K562 (cell line): ENCODE data around the gene USP2. TPM values are rescaled to one million over a fixed set of nuclear protein-coding genes. Genes with fewer than 3 reads are reported as not detected.

Source experiments
- ADNP ChIP-seq: fragments of 200-800 bp; sonication (Bioruptor generic); IDR thresholded peaks from 2 replicates; pipeline ENCODE4 v1.6.1; 2016; ENCODE audit warnings: missing genetic modification characterization, missing compliant biosample characterization
- BRCA1 ChIP-seq, 2 experiments: fragments of 450-650 bp in 1 of 2; sonication (generic) in 1 of 2; formaldehyde crosslinking in 1 of 2; IDR thresholded peaks; 2 replicates each; pipeline versions ENCODE4 v1.5.0 to v1.6.1; 2017 to 2020; ENCODE audit warnings: mild to moderate bottlenecking in 1 of 2, missing genetic modification reagents in 1 of 2
- TOE1 ChIP-seq, 2 experiments: fragments of 450-650 bp in 1 of 2; sonication (generic) in 1 of 2; formaldehyde crosslinking in 1 of 2; IDR thresholded peaks; 2 replicates each; pipeline versions ENCODE4 v1.7.1 to v1.8.0; 2016 to 2022; ENCODE audit warnings: borderline replicate concordance in 2 of 2, mild to moderate bottlenecking in 2 of 2, antibody characterized with exemption in 1 of 2, inconsistent platforms in 1 of 2, low read depth in 1 of 2, missing genetic modification reagents in 1 of 2, moderate library complexity in 1 of 2
- ZFP1 ChIP-seq: fragments of 450-650 bp; formaldehyde crosslinking; IDR thresholded peaks from 2 replicates; pipeline ENCODE4 v1.4.0; 2020; ENCODE audit warnings: mild to moderate bottlenecking, mixed read lengths
- ZNF124 ChIP-seq: sonication (generic); formaldehyde crosslinking; IDR thresholded peaks from 2 replicates; pipeline ENCODE4 v1.8.1; 2022; ENCODE audit warnings: missing genetic modification reagents
- ZNF589 ChIP-seq: fragments of 200-800 bp; sonication (Bioruptor generic); IDR thresholded peaks from 2 replicates; pipeline ENCODE4 v1.6.1; 2016; ENCODE audit warnings: low read depth, missing genetic modification characterization, missing compliant biosample characterization
- polyA plus RNA-seq, 8 experiments: library from polyadenylated mRNA; depleted of rRNA in 4 of 8; stranded (reverse) in 5 of 8; unstranded in 3 of 8; fragments of >200 nt; fragmentation: Nextera tagmentation in 2 of 8; fragmentation: Illumina TruSeq in 1 of 8; extraction: Ambion mirVana in 2 of 8; extraction: Trizol in 1 of 8; gene quantifications; 2 replicates each; pipeline versions ENCODE4 v1.2.1 to v1.2.3, GENCODE V29; 2011 to 2014; ENCODE audit warnings: inconsistent platforms in 1 of 8, missing spikeins in 1 of 8
- total RNA-seq, 7 experiments: library from RNA; depleted of rRNA in 6 of 7; stranded (reverse); fragments of >200 nt in 6 of 7; fragmentation: Illumina TruSeq in 2 of 7; extraction: Trizol in 2 of 7; gene quantifications; 2 replicates each; pipeline versions ENCODE4 v1.2.1 to v1.2.3, GENCODE V29; 2011 to 2021; ENCODE audit warnings: low replicate concordance in 1 of 7
- TF ChIP-seq, protein P1 (sequence below), 3 experiments: fragments of 200-800 bp in 1 of 3; fragments of 250-450 bp in 1 of 3; fragments of 450-650 bp in 1 of 3; sonication (Bioruptor Pico) in 1 of 3; sonication (Bioruptor generic) in 1 of 3; formaldehyde crosslinking in 1 of 3; IDR thresholded peaks; 2 replicates each; pipeline versions ENCODE4 v1.6.1 to v1.8.0; 2016 to 2022; ENCODE audit warnings: mild to moderate bottlenecking in 2 of 3, missing genetic modification characterization in 2 of 3, missing compliant biosample characterization in 1 of 3, moderate library complexity in 1 of 3
- TF ChIP-seq, protein P2 (sequence below): fragments of 250-450 bp; sonication (Bioruptor Pico); IDR thresholded peaks from 2 replicates; pipeline ENCODE4 v1.9.0; 2021; ENCODE audit warnings: mild to moderate bottlenecking, inconsistent platforms
- TF ChIP-seq, protein P3 (sequence below): IDR thresholded peaks from 3 replicates; pipeline ENCODE4 v1.6.1; 2011; ENCODE audit warnings: borderline replicate concordance, mild to moderate bottlenecking, moderate library complexity; ENCODE audit not compliant: insufficient read length; ENCODE audit errors: extremely low read depth
- TF ChIP-seq, protein P4 (sequence below): fragments of 200-800 bp; sonication (Bioruptor generic); IDR thresholded peaks from 2 replicates; pipeline ENCODE4 v1.6.1; 2016; ENCODE audit warnings: missing genetic modification characterization, missing compliant biosample characterization

The USP2 gene
- total and polyA plus RNA-seq, 9 of the 15 experiments (the other 6 are each of a cell fraction or from before 2014, with no cell fraction given): 2.8 to 16.9 (median 3.9) TPM

DNA sequence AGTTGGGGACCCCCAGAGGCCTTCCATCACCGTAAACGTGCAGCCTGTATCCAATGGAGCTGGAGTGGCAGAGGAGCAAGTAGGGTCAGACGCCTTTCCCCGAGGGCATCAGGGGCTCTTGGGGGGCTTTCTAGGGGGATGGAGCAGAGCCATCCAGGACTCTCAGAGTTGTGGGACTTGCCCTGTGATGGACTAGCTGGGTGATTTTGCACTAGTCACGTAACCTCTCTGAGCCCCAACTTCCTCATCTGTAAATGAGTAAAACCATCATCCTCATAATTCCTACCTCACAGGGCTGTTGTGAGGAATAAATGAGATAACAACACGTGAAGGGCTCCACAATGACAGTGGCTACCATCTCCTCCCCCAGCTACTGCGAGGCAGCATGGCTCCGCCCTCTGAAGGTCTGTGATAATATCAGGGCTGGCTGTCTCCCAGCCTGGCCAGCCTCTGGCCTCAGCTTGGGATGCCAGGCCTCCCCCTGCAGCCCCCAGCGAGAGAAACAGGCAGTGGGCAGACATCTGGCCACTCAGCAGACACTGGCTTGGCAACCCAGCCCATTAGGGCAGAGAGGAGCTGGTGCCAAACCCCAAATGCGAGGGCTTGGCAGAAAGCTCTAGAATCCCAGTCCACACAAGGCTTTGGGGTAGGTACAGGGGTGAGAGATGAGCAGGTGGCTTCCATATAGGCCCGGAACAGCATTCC, 6.7 kb downstream of the USP2 start (continued):
- no peak for TF ChIP-seq TOE1 (IDR thresholded peaks at IDR 0.05; ENCODE audit: borderline replicate concordance)
- no peak for TF ChIP-seq TOE1 (CRISPR knock-in tag; IDR thresholded peaks at IDR 0.05; ENCODE audit: borderline replicate concordance, low read depth)
- TF ChIP-seq, protein P1, sequence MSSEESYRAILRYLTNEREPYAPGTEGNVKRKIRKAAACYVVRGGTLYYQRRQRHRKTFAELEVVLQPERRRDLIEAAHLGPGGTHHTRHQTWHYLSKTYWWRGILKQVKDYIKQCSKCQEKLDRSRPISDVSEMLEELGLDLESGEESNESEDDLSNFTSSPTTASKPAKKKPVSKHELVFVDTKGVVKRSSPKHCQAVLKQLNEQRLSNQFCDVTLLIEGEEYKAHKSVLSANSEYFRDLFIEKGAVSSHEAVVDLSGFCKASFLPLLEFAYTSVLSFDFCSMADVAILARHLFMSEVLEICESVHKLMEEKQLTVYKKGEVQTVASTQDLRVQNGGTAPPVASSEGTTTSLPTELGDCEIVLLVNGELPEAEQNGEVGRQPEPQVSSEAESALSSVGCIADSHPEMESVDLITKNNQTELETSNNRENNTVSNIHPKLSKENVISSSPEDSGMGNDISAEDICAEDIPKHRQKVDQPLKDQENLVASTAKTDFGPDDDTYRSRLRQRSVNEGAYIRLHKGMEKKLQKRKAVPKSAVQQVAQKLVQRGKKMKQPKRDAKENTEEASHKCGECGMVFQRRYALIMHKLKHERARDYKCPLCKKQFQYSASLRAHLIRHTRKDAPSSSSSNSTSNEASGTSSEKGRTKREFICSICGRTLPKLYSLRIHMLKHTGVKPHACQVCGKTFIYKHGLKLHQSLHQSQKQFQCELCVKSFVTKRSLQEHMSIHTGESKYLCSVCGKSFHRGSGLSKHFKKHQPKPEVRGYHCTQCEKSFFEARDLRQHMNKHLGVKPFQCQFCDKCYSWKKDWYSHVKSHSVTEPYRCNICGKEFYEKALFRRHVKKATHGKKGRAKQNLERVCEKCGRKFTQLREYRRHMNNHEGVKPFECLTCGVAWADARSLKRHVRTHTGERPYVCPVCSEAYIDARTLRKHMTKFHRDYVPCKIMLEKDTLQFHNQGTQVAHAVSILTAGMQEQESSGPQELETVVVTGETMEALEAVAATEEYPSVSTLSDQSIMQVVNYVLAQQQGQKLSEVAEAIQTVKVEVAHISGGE (CRISPR knock-in tag; IDR thresholded peaks at IDR 0.05): no peak
- TF ChIP-seq BRCA1 (IDR thresholded peaks at IDR 0.05): no peak
- TF ChIP-seq BRCA1 (CRISPR knock-in tag; IDR thresholded peaks at IDR 0.05): no peak
- TF ChIP-seq, protein P2, sequence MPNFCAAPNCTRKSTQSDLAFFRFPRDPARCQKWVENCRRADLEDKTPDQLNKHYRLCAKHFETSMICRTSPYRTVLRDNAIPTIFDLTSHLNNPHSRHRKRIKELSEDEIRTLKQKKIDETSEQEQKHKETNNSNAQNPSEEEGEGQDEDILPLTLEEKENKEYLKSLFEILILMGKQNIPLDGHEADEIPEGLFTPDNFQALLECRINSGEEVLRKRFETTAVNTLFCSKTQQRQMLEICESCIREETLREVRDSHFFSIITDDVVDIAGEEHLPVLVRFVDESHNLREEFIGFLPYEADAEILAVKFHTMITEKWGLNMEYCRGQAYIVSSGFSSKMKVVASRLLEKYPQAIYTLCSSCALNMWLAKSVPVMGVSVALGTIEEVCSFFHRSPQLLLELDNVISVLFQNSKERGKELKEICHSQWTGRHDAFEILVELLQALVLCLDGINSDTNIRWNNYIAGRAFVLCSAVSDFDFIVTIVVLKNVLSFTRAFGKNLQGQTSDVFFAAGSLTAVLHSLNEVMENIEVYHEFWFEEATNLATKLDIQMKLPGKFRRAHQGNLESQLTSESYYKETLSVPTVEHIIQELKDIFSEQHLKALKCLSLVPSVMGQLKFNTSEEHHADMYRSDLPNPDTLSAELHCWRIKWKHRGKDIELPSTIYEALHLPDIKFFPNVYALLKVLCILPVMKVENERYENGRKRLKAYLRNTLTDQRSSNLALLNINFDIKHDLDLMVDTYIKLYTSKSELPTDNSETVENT (CRISPR knock-in tag): no peak
- no peak for TF ChIP-seq ZFP1 (CRISPR knock-in tag)
- no peak for TF ChIP-seq ZNF124 (CRISPR knock-in tag)
- no peak for TF ChIP-seq ADNP
- TF ChIP-seq, protein P3, sequence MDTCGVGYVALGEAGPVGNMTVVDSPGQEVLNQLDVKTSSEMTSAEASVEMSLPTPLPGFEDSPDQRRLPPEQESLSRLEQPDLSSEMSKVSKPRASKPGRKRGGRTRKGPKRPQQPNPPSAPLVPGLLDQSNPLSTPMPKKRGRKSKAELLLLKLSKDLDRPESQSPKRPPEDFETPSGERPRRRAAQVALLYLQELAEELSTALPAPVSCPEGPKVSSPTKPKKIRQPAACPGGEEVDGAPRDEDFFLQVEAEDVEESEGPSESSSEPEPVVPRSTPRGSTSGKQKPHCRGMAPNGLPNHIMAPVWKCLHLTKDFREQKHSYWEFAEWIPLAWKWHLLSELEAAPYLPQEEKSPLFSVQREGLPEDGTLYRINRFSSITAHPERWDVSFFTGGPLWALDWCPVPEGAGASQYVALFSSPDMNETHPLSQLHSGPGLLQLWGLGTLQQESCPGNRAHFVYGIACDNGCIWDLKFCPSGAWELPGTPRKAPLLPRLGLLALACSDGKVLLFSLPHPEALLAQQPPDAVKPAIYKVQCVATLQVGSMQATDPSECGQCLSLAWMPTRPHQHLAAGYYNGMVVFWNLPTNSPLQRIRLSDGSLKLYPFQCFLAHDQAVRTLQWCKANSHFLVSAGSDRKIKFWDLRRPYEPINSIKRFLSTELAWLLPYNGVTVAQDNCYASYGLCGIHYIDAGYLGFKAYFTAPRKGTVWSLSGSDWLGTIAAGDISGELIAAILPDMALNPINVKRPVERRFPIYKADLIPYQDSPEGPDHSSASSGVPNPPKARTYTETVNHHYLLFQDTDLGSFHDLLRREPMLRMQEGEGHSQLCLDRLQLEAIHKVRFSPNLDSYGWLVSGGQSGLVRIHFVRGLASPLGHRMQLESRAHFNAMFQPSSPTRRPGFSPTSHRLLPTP: no peak
- no peak for TF ChIP-seq ZNF589 (CRISPR knock-in tag)
- TF ChIP-seq, protein P4, sequence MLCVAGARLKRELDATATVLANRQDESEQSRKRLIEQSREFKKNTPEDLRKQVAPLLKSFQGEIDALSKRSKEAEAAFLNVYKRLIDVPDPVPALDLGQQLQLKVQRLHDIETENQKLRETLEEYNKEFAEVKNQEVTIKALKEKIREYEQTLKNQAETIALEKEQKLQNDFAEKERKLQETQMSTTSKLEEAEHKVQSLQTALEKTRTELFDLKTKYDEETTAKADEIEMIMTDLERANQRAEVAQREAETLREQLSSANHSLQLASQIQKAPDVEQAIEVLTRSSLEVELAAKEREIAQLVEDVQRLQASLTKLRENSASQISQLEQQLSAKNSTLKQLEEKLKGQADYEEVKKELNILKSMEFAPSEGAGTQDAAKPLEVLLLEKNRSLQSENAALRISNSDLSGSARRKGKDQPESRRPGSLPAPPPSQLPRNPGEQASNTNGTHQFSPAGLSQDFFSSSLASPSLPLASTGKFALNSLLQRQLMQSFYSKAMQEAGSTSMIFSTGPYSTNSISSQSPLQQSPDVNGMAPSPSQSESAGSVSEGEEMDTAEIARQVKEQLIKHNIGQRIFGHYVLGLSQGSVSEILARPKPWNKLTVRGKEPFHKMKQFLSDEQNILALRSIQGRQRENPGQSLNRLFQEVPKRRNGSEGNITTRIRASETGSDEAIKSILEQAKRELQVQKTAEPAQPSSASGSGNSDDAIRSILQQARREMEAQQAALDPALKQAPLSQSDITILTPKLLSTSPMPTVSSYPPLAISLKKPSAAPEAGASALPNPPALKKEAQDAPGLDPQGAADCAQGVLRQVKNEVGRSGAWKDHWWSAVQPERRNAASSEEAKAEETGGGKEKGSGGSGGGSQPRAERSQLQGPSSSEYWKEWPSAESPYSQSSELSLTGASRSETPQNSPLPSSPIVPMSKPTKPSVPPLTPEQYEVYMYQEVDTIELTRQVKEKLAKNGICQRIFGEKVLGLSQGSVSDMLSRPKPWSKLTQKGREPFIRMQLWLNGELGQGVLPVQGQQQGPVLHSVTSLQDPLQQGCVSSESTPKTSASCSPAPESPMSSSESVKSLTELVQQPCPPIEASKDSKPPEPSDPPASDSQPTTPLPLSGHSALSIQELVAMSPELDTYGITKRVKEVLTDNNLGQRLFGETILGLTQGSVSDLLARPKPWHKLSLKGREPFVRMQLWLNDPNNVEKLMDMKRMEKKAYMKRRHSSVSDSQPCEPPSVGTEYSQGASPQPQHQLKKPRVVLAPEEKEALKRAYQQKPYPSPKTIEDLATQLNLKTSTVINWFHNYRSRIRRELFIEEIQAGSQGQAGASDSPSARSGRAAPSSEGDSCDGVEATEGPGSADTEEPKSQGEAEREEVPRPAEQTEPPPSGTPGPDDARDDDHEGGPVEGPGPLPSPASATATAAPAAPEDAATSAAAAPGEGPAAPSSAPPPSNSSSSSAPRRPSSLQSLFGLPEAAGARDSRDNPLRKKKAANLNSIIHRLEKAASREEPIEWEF (CRISPR knock-in tag): no peak
